SIG-M5 (cell line): ENCODE data around the gene ANTXRL.
"Not testable (repeated sequence)": the region's sequence is repeated elsewhere in the genome, so short reads cannot be mapped to it uniquely, and the experiment has no call there.

Source experiments
- DNase-seq: peaks from one replicate; lab custom pipeline; 2025; lab: John Stamatoyannopoulos, UW

Gene ANTXRL

DNA sequence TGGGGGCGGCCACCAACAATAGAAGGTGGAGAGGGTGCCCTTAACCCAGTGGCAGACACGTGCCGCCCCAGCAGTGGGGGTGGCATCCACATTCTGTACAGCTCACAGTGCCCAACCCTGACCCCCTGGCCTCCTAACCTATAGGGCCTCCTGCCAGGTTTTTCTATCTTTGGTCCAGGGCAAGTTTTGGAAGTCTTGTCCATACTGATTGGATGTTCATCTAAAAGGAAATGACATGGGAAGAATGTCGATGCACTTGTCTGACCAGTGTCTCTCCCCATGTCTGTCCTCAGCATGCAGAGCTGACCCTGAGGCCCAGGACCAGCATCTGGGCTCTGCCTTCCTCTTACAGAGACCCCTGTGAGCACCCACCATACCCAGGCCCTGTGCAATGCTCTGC lies 32.3 kb upstream of the ANTXRL start:
- DNase-seq, result no peak

DNA sequence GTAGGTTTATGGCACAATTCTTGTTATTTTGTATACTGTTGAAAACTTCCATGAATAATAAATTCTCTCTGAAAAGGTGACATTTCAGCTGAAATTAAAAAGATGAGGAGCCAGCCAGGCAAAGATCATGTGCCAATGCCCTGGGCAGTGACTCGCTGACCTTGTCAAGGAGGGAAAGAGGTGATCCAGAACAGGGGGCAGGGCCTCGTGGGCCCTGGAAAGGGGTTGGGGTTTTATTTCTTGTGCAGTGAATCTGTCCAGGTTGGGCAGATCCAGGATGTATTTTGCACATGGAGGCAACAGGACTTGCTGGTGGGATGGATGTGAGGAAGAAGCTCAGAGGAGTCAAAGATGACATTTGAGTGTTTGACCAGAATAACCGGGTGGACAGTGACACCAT lies 31.6 kb upstream of the ANTXRL start:
- not testable (repeated sequence) for DNase-seq

GRCh38 chr10:46255801-46256747 lies 30.7 kb upstream of the ANTXRL start:
- no peak for DNase-seq

- DNase-seq, result no peak
Observed at GRCh38 chr10:46257099-46257498, 29.7 kb upstream of the ANTXRL start.

GRCh38 chr10:46262906-46263560 lies 23.8 kb upstream of the ANTXRL start:
- not testable (repeated sequence) for DNase-seq

DNA sequence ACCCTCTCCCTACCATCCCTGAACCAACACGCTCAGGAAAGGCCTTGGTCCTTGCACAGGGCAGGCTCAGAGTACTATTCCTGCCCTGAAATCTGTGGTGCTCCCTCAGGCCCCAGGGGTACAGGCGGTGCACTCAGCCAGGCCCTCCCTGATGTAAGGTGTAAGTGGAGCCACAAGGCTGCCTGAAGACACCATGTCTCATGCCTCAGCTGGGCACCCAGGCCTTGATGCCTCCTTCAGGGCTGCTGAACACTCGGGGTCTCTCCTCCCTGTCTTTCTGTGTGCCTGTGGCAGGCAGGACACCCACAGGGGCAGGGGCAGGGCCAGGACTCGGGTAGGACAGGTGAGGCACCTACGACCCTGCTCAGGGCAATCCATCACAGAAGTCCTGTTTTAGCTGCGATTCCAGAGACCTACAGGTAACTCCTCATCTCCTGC lies 22.9 kb upstream of the ANTXRL start:
- DNase-seq, result no peak

DNA sequence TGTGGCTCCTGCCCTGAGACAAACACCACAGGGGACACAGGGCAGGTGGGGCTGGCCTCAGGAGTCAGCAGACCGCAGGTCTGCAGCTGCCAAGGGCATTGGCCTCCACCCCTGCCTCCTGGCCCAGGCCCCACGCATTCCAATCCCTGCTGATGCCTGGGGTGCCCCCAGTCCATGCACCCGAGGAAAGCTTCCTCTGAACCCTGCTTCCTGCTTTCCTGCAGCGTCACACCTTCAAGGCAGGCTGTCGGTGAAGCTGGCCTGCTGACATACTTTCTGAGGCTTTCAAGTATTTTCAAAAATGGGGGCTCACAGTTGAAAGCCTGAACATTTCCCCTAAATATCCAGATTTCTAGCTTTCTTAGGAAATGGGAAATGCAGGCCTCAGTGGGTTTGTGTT lies 22.5 kb upstream of the ANTXRL start:
- DNase-seq, result no peak

DNA sequence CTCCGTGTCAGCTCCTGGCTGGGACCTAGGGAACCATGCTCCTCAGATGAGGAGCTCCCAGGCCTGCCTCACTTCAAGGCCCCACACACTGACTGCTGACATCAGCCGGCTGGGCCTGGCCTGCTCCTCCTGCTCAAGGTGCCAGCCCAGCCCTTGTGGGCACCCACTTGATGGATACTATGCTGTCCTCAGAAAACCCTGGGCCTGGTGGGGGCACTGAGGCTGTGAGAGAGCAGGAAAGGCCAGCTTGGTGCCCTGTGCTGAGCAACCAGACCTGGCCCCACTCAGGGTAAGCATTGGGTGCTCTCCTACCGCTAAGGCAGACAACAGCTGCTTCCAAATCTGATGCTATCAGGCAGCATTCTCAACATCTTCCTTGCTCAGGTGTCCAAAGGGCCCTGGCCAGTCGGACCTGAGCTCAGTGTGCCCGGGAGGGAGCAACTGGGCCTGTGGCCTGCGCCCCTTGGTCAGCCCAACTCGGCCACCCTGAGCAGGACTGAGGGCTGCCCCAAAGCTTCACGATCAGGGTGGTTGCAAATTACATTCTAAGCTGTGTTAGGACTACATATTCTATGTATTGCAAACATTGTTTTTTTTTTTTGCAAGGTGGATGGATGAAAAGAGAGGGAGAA lies 21.9 kb upstream of the ANTXRL start:
- DNase-seq, result no peak

- DNase-seq, result not testable (repeated sequence)
Observed at GRCh38 chr10:46265566-46266305, 21.1 kb upstream of the ANTXRL start.

- DNase-seq, result no peak
Observed at GRCh38 chr10:46266306-46266985, 20.4 kb upstream of the ANTXRL start.

- no peak for DNase-seq
Observed at GRCh38 chr10:46267132-46267985, 19.4 kb upstream of the ANTXRL start.

- DNase-seq, result no peak
Observed at GRCh38 chr10:46268076-46268881, 18.5 kb upstream of the ANTXRL start.

- DNase-seq, result not testable (repeated sequence)
Observed at GRCh38 chr10:46269554-46270053, 17.2 kb upstream of the ANTXRL start.

GRCh38 chr10:46270086-46270811 lies 16.5 kb upstream of the ANTXRL start:
- no peak for DNase-seq

- not testable (repeated sequence) for DNase-seq
Observed at GRCh38 chr10:46270963-46271530, 15.8 kb upstream of the ANTXRL start.

DNA sequence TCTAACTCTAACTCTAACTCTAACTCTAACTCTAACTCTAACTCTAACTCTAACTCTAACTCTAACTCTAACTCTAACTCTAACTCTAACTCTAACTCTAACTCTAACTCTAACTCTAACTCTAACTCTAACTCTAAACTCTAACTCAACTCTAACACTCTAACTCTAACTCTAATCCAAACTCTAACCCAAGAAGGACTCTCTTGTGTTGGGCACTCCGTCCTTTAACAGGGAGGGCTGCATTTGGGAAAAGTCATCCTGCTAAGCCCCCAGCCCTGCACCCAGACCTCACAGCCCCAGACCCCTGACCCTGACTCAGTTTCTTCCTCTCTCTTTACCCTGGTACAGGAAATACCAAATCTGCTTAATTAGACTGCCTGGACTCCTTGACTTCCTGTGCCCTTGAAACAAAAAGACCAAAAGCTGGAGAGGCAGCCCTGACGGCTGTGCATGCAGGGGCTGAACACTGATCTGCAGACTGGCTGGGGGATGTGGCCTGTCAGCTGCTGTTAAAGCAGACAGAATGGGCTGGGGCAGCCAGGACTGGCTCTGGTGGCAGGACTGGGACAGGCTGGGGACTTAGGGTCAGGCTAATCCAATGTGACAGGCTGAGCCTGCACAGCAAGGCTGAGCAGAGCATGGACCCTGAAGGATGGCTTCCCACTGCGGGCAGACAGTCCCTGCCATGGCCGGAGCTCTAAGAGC lies 14.8 kb upstream of the ANTXRL start:
- not testable (repeated sequence) for DNase-seq

GRCh38 chr10:46272863-46273415 lies 13.9 kb upstream of the ANTXRL start:
- no peak for DNase-seq
